Trophoblast cell (in vitro differentiated cells and primary cell): Measurements from ENCODE around the gene RNPS1.

ENCODE experiments used
- DNase-seq, 2 donors: peaks; one replicate each; pipeline ENCODE4 v3.0.0-alpha.2; 2016
- H2AFZ ChIP-seq: 2 replicates; pipeline ENCODE4 v1.6.1; 2013; ENCODE audit warnings: low read length, moderate library complexity, mild to moderate bottlenecking; ENCODE audit not compliant: insufficient read depth, poor library complexity
- H2AK5ac ChIP-seq: 2 replicates; pipeline ENCODE4 v1.6.1; 2013; ENCODE audit warnings: mild to moderate bottlenecking, low read length
- H2BK120ac ChIP-seq: 2 replicates; pipeline ENCODE4 v1.6.1; 2013; ENCODE audit warnings: low read length, mild to moderate bottlenecking, moderate library complexity; ENCODE audit not compliant: insufficient read depth, poor library complexity
- H2BK12ac ChIP-seq: 2 replicates; pipeline ENCODE4 v1.6.1; 2013; ENCODE audit warnings: mild to moderate bottlenecking, low read length, moderate library complexity
- H2BK5ac ChIP-seq: 2 replicates; pipeline ENCODE4 v1.6.1; 2013; ENCODE audit warnings: low read length, low read depth, moderate library complexity, mild to moderate bottlenecking; ENCODE audit not compliant: poor library complexity
- H3K14ac ChIP-seq: 2 replicates; pipeline ENCODE4 v1.6.1; 2013; ENCODE audit warnings: mild to moderate bottlenecking, low read length
- H3K18ac ChIP-seq: 2 replicates; pipeline ENCODE4 v1.6.1; 2013; ENCODE audit warnings: mild to moderate bottlenecking, low read length
- H3K23ac ChIP-seq: 2 replicates; pipeline ENCODE4 v1.6.1; 2013; ENCODE audit warnings: low read length
- H3K27ac ChIP-seq: 2 replicates; pipeline ENCODE4 v1.5.1; 2013; ENCODE audit warnings: low read depth, mild to moderate bottlenecking, inconsistent platforms, low read length, moderate library complexity
- H3K27me3 ChIP-seq: 2 replicates; pipeline ENCODE4 v1.6.1; 2013; ENCODE audit warnings: inconsistent platforms, mild to moderate bottlenecking, low read length, moderate library complexity; ENCODE audit not compliant: insufficient read depth
- H3K36me3 ChIP-seq, 2 experiments: 1 replicate in 1 of 2; 2 replicates in 1 of 2; pipeline ENCODE4 v1.6.1; 2013; ENCODE audit warnings: low read length in 2 of 2, mild to moderate bottlenecking in 2 of 2, moderate library complexity in 1 of 2; ENCODE audit not compliant: insufficient read depth in 2 of 2, control insufficient read depth in 1 of 2
- H3K4ac ChIP-seq: 2 replicates; pipeline ENCODE4 v1.6.1; 2013; ENCODE audit warnings: low read depth, mild to moderate bottlenecking, low read length, moderate library complexity
- H3K4me1 ChIP-seq, 2 experiments: 1 replicate in 1 of 2; 2 replicates in 1 of 2; pipeline ENCODE4 v1.6.1; 2013; ENCODE audit warnings: low read length in 2 of 2, mild to moderate bottlenecking in 2 of 2, moderate library complexity in 1 of 2; ENCODE audit not compliant: insufficient read depth in 2 of 2, control insufficient read depth in 1 of 2
- H3K4me2 ChIP-seq: 2 replicates; pipeline ENCODE4 v1.6.1; 2013; ENCODE audit warnings: inconsistent platforms, mild to moderate bottlenecking, low read length, moderate library complexity
- H3K4me3 ChIP-seq: 2 replicates; pipeline ENCODE4 v1.5.1; 2013; ENCODE audit warnings: mild to moderate bottlenecking, low read depth, low read length, inconsistent platforms
- H3K79me1 ChIP-seq: one replicate; pipeline ENCODE4 v1.6.1; 2013; ENCODE audit warnings: low read length
- H3K79me2 ChIP-seq: 2 replicates; pipeline ENCODE4 v1.6.1; 2013; ENCODE audit warnings: low read length, mild to moderate bottlenecking; ENCODE audit not compliant: control insufficient read depth, insufficient read depth, poor library complexity
- H3K9ac ChIP-seq: 2 replicates; pipeline ENCODE4 v1.6.1; 2013; ENCODE audit warnings: mild to moderate bottlenecking, low read length
- H3K9me3 ChIP-seq: 2 replicates; pipeline ENCODE4 v1.6.1; 2013; ENCODE audit warnings: low read depth, mild to moderate bottlenecking, control low read depth, inconsistent platforms, low read length; ENCODE audit not compliant: insufficient read depth
- H4K12ac ChIP-seq: 2 replicates; pipeline ENCODE4 v1.6.1; 2013; ENCODE audit warnings: low read depth, mild to moderate bottlenecking, low read length, moderate library complexity
- H4K8ac ChIP-seq: 2 replicates; pipeline ENCODE4 v1.6.1; 2013; ENCODE audit warnings: low read depth, mild to moderate bottlenecking, low read length, moderate library complexity
- H4K91ac ChIP-seq: one replicate; pipeline ENCODE4 v1.6.1; 2013; ENCODE audit warnings: low read depth, mild to moderate bottlenecking, low read length, moderate library complexity
- WGBS: extraction: QIAGEN DNeasy Blood & Tissue Kit; methylation state at CpG from one replicate; pipeline ENCODE4 v1.1.7; 2013; ENCODE audit warnings: missing lambda C conversion rate; ENCODE audit not compliant: insufficient read length, insufficient coverage; ENCODE audit errors: extremely low coverage; 5-methylcytosine and 5-hydroxymethylcytosine counted together

The RNPS1 gene

GRCh38 chr16:2251296-2252111, 16.4 kb downstream of the RNPS1 start, which contains the start of gene ECI1:
ECI1 (minus strand) TSS chr16:2251587; CDS start chr16:2251566, 21 bp downstream.
- Histone ChIP-seq H2AK5ac (peak within 1 kb of the TSS; percentile 16), H3K4ac (peak within 1 kb of the TSS; percentile 60), H3K18ac (peak within 1 kb of the TSS; percentile 62), H3K9me3 (peaks cover 1% of the 10 kb centered on the region), H3K9ac (peak within 1 kb of the TSS; percentile 86), H3K4me1 (peaks cover 7 to 9% of the 10 kb centered on the region in 2 experiments), H2BK12ac (no peak within 1 kb of the TSS), H3K23ac (no peak within 1 kb of the TSS), H4K91ac (peak within 1 kb of the TSS; percentile 84), H3K36me3 (peaks cover 48 to 51% of the 10 kb centered on the region in 2 experiments), H3K27ac (peak within 1 kb of the TSS; percentile 92), H3K4me3 (peak within 1 kb of the TSS; percentile 79), H3K4me2 (peak within 1 kb of the TSS; percentile 52), H4K12ac (peak within 1 kb of the TSS; percentile 72), H2AFZ (peak within 1 kb of the TSS; percentile 73), H3K79me2 (peaks cover 5% of the 10 kb centered on the region), H4K8ac (peak within 1 kb of the TSS; percentile 75), H3K27me3 (no peaks in the 10 kb centered on the region), H2BK5ac (peak within 1 kb of the TSS; percentile 76), H2BK120ac (peak within 1 kb of the TSS; percentile 74), H3K79me1 (peaks cover 6% of the 10 kb centered on the region), H3K14ac (peak within 1 kb of the TSS; percentile 89)
- peak; percentile 96 to 98 for DNase-seq
- no CpG with 5 or more reads among the region's 88 CpGs for WGBS

GRCh38 chr16:2250652-2251295, 17.2 kb downstream of the RNPS1 start:
- peak overlapping the region; percentile 79 for H3K4me3 ChIP-seq
- H2BK12ac ChIP-seq, result no peak overlapping the region
- no CpG with 5 or more reads among the region's 35 CpGs for WGBS

GRCh38 chr16:2246301-2246885, 21.5 kb downstream of the RNPS1 start:
- Histone ChIP-seq H3K9ac (no peak overlapping the region), H3K4me1 (peaks cover 4% of the 10 kb centered on the region in 2 experiments), H3K14ac (no peak overlapping the region), H2BK120ac (no peak overlapping the region), H2BK5ac (no peak overlapping the region), H3K27ac (no peak overlapping the region), H3K4me3 (no peak overlapping the region), H2BK12ac (no peak overlapping the region), H2AK5ac (no peak overlapping the region), H3K79me2 (peaks cover 5% of the 10 kb centered on the region), H4K8ac (no peak overlapping the region), H3K27me3 (no peaks in the 10 kb centered on the region), H2AFZ (no peak overlapping the region), H3K18ac (no peak overlapping the region), H3K36me3 (peaks cover 50 to 51% of the 10 kb centered on the region in 2 experiments), H3K79me1 (peaks cover 3% of the 10 kb centered on the region), H3K4me2 (no peak overlapping the region), H3K23ac (no peak overlapping the region), H3K4ac (no peak overlapping the region), H3K9me3 (no peaks in the 10 kb centered on the region), H4K12ac (peak overlapping the region; percentile 32), H4K91ac (no peak overlapping the region)
- no CpG with 5 or more reads among the region's 18 CpGs for WGBS
- DNase-seq, result no peak

More at GRCh38 chr16:2250652-2251295, 17.2 kb downstream of the RNPS1 start:
- peaks cover 5% of the 10 kb centered on the region for H3K79me2 ChIP-seq
- no peak overlapping the region for H2BK120ac ChIP-seq
- peak; percentile 73 to 78 for DNase-seq
- H3K9me3 ChIP-seq, result peaks cover 1% of the 10 kb centered on the region
- H4K91ac ChIP-seq, result peak overlapping the region; percentile 84
- H2BK5ac ChIP-seq, result peak overlapping the region; percentile 76
- no peak overlapping the region for H3K23ac ChIP-seq
- no peaks in the 10 kb centered on the region for H3K27me3 ChIP-seq
- H3K18ac ChIP-seq, result no peak overlapping the region
- H2AFZ ChIP-seq, result peak overlapping the region; percentile 73
- peak overlapping the region; percentile 92 for H3K27ac ChIP-seq
- H2AK5ac ChIP-seq, result no peak overlapping the region
- H3K79me1 ChIP-seq, result peaks cover 6% of the 10 kb centered on the region
- peak overlapping the region; percentile 34 for H3K4ac ChIP-seq
- peak overlapping the region; percentile 44 for H3K4me2 ChIP-seq
- H3K36me3 ChIP-seq, result peaks cover 48 to 51% of the 10 kb centered on the region in 2 experiments
- peak overlapping the region; percentile 89 for H3K14ac ChIP-seq
- peak overlapping the region; percentile 74 for H4K8ac ChIP-seq
- H3K4me1 ChIP-seq, result peaks cover 7 to 9% of the 10 kb centered on the region in 2 experiments
- no peak overlapping the region for H4K12ac ChIP-seq
- H3K9ac ChIP-seq, result peak overlapping the region; percentile 86
